EH (cell line): ENCODE results near the gene OGDH.

Experiments
- DNase-seq: peaks from one replicate; pipeline ENCODE4 v3.0.0-alpha.2; 2015; ENCODE audit warnings: low read depth

The OGDH gene

GRCh38 chr7:44638611-44639557 is 32.5 kb downstream of the OGDH start:
- peak; percentile 84 for DNase-seq

GRCh38 chr7:44639671-44640321 is 33.4 kb downstream of the OGDH start:
- peak; percentile 83 for DNase-seq

DNA sequence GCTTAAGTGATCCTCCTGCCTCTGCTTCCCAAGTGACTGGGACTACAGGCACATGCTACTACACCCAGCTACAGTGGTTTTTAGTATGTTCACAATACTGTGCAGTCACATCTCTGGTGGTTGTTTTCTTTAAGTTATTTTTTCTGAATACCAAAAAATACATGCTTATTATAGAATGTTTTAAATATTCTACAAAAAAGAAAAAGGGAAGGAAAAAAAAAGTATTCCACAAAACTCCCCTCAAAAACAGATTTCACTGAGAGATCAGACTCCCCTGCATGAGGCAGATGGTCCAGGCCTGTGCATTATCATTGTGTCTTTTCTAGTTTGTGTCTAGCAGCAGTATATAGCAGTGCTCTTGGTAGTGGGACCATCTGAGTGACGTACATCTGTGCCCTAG is 36.8 kb downstream of the OGDH start:
- no peak for DNase-seq

- no peak for DNase-seq
Measured at GRCh38 chr7:44645254-44645653, 38.8 kb downstream of the OGDH start.

DNA sequence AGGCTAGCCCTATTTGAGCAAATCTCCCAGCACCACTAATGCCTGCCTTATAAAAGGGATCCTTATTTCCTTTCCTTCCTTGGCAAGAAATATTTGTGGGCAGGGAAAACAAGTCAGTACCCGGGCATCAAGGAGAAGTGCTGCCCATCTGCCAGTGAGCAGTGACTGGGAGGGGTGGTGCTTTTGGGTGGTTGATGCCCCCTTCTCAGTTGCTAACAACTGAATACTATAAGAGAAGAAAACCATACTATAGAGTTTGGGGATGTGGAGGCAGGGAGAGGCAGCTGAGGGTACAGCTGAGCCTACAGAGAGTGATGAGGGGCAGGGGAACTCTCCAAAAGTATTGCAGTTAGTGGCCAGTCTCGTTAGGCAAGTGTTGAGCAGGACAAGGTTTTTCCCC is 39.3 kb downstream of the OGDH start:
- no peak for DNase-seq

GRCh38 chr7:44646176-44646920 is 39.9 kb downstream of the OGDH start:
- no peak for DNase-seq

GRCh38 chr7:44646921-44647636 is 40.7 kb downstream of the OGDH start:
- DNase-seq, result no peak

DNA sequence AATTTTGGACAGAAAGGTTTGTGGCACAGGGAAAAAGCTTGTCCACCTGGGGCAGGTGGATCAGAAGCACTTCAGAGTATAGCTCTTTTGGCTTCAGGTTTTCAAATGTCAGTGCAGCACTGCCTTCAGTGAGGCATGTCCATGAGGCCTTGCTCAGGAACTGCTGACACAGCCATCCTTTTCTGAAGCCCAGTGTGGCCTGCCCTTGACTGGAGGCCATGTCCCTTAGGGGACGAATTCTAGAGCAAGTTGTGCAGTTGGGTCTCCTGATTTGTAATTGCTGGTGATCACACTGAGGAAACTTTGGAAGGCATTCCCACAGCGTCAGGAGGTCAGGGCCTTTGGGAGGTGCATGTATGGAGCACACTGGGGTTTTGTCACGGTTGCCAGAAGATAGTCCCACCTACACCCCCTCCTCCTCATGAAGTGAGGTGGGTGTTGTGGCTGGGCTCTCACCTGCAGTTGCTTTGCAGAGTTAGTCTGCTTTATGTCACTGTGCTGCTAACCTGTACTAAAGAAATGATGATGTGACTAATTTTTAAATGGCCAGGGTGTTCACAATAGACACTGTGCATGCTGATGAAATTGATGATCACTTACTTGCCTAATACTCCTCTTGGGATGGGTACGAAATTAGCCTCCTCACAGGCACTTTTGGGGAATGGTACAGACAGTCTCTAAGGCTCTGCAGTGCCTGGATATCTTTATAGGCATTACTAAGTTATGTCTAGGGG is 41.7 kb downstream of the OGDH start:
- DNase-seq, result no peak

- no peak for DNase-seq
Measured at GRCh38 chr7:44650242-44650641, 43.8 kb downstream of the OGDH start.

GRCh38 chr7:44650772-44651171 is 44.3 kb downstream of the OGDH start:
- no peak for DNase-seq

DNA sequence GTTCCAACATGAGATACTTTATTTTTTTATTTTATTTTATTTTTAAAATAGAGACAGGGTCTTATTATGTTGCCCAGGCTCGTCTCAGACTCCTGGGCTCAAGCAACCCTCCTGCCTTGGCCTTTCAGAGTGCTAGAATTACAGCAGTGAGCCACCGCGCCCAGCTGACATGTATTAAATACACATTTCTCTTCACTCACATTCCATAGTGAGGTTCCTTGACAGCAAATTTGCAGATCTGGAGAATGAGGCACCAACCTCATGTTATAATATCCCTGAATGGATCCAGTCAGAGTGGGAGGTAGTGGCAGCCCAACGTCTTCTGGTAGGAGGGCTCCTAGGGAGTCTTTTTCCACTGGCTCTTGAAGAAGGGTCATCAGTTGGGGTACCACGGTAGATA is 46.1 kb downstream of the OGDH start:
- no peak for DNase-seq

- no peak for DNase-seq
Measured at GRCh38 chr7:44654255-44654796, 47.9 kb downstream of the OGDH start.

DNA sequence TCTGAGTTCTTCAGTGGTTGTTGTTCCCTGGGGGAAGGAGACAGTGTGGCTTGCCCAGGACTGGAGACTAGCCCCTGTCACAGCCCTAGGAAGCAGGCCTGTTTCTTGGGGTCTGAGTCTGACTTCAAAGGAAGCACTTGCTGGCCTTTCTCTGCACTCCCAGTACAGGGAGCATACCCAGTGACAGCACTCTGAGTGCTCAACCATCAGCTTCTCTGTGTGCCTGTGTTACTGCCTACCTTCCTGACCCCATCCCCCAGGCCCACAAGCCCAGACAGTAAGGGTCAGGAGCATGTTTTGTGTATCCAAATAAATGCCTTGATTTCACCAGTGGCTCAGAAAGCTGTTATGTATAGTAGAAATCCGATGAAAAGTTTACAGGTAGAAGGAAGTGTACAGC is 48.9 kb downstream of the OGDH start:
- DNase-seq, result no peak

DNA sequence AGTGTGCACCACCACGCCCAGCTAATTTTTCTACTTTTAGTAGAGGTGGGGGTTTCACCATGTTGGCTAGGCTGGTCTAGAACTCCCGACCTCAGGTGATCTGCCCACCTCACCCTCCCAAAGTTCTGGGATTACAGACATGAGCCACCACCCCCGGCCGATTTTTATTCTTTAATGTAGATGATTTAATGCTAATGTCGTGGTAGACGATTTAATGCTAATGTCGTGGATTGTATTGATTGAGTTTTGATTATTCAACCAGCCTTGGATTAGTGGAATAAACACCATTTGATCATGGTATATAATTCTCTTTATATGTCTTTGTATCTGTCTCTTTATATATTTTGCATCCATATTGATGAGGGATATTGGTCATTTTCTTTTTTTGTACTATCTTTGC is 52.6 kb downstream of the OGDH start:
- DNase-seq, result no peak

DNA sequence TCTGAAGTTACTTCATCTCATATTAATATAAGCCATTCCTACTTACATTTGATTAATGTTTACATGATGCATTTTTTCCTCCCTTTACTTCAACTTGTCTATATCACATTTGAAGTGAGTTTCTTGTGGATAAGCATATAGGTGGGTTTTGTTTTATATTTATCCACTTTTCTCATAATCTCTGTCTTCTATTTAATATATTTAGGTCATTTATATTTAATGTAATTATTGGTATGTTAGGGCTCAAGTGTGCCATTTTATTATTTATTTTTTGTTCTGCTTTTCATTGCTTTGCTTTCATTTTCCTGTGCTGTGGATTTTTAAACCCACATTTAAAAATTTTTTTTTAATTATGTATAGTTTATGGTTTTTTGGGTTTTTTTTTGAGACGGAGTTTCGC is 54.8 kb downstream of the OGDH start:
- no peak for DNase-seq

DNA sequence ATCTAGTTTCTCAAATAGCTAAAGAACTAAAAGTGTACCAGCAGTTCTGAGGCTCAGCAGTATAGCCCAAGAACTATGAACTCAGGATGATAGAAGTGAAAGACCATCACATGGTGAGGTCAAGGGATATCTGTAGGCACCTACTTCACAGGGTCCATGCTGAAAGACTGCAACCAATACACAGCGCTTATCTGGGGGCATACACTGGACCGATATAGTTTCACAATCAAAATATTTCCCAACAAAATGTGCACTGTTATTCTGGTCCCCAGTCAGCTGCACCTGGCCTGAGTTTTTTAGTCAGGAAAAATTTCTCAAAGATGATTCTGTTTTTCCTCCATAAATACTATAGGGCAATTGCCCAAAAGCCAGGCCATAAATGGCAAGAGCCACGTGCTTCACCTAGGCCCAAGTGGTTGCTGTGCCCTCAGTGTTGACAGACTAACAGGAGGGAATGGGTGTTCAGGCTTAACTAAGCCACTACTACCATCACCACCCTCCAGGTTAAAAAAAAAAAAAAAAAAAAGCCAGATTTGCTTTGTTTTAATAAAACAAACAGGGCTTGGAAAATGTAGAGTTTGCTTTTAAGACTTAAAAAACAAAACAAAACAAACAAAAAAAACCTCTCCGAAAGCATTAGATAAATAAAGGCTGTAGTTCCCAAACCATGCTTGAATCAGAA is 58.5 kb downstream of the OGDH start:
- no peak for DNase-seq

GRCh38 chr7:44665531-44666213 is 59.2 kb downstream of the OGDH start:
- DNase-seq, result peak; percentile 69

- DNase-seq, result no peak
Measured at GRCh38 chr7:44666566-44666965, 60.1 kb downstream of the OGDH start.

GRCh38 chr7:44667190-44667589 is 60.8 kb downstream of the OGDH start:
- DNase-seq, result no peak

DNA sequence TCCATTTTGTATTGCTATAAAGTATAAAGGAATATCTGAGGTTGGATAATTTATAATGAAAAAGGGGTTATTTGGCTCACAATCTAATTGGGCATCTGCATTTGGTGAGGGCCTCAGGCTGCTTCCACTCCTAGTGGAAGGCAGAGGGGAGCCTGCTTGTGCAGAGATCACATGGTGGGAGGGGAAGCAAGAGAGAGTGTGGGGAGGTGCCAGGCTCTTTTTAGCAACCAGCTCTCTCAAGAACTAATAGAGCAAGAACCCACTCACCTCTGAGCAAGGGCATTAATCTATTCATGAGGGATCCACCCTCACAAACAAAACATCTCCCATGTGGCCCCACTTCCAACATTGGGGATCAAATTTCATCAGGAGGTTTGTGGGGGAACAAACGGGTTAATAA is 64.6 kb downstream of the OGDH start:
- no peak for DNase-seq
